ENCODE measurements around the gene FYN.

The FYN gene

GRCh38 chr6:111702268-111702667 lies 171.0 kb downstream of the FYN start:
- TF ChIP-seq CTCF (IDR thresholded peaks at IDR 0.05; ENCODE audit: borderline replicate concordance, extremely low read depth, low read length, poor library complexity, severe bottlenecking) (no peak), EZH2 (IDR thresholded peaks at IDR 0.05; ENCODE audit: borderline replicate concordance, low read depth, low read length, severe bottlenecking) (no peak)
- H3K9me3 ChIP-seq (ENCODE audit: insufficient read depth, low read length, severe bottlenecking), result no peaks in the 10 kb centered on the region
- no peaks in the 10 kb centered on the region for H3K4me1 ChIP-seq (ENCODE audit: insufficient read depth, low read length)
- no peaks in the 10 kb centered on the region for H3K79me2 ChIP-seq (ENCODE audit: insufficient read depth, low read length)
- H2AFZ ChIP-seq (ENCODE audit: low read depth, low read length), result no peak overlapping the region
- ATAC-seq (ENCODE audit: insufficient read depth, low read depth), result no peak
- H3K4me2 ChIP-seq (ENCODE audit: insufficient read depth, low read length), result no peak overlapping the region
- H3K9ac ChIP-seq (ENCODE audit: low read depth, low read length), result no peak overlapping the region
- DNase-seq, result no peak
- H3K4me3 ChIP-seq (ENCODE audit: low read depth in 1 of 2, low read length in 2 of 2), result no peak overlapping the region
- H3K27ac ChIP-seq (ENCODE audit: low read length), result no peak overlapping the region
- H3K27me3 ChIP-seq (ENCODE audit: insufficient read depth, low read length, poor library complexity), result no peaks in the 10 kb centered on the region
- peaks cover 77% of the 10 kb centered on the region for H3K36me3 ChIP-seq (ENCODE audit: insufficient read depth, low read length)
- no peaks in the 10 kb centered on the region for H4K20me1 ChIP-seq (ENCODE audit: insufficient read depth, low read length)

- Histone ChIP-seq H3K4me2 (ENCODE audit: insufficient read depth, low read length) (no peak overlapping the region), H4K20me1 (ENCODE audit: insufficient read depth, low read length) (no peaks in the 10 kb centered on the region), H3K9ac (ENCODE audit: low read depth, low read length) (no peak overlapping the region), H3K4me3 (ENCODE audit: low read depth in 1 of 2, low read length in 2 of 2) (no peak overlapping the region), H2AFZ (ENCODE audit: low read depth, low read length) (no peak overlapping the region), H3K27me3 (ENCODE audit: insufficient read depth, low read length, poor library complexity) (no peaks in the 10 kb centered on the region), H3K79me2 (ENCODE audit: insufficient read depth, low read length) (no peaks in the 10 kb centered on the region), H3K4me1 (ENCODE audit: insufficient read depth, low read length) (no peaks in the 10 kb centered on the region), H3K36me3 (ENCODE audit: insufficient read depth, low read length) (peaks cover 78% of the 10 kb centered on the region), H3K9me3 (ENCODE audit: insufficient read depth, low read length, severe bottlenecking) (no peaks in the 10 kb centered on the region), H3K27ac (ENCODE audit: low read length) (no peak overlapping the region)
- no peak for DNase-seq
- no peak for ATAC-seq (ENCODE audit: insufficient read depth, low read depth)
- TF ChIP-seq CTCF (IDR thresholded peaks at IDR 0.05; ENCODE audit: borderline replicate concordance, extremely low read depth, low read length, poor library complexity, severe bottlenecking) (no peak), EZH2 (IDR thresholded peaks at IDR 0.05; ENCODE audit: borderline replicate concordance, low read depth, low read length, severe bottlenecking) (no peak)
These were observed 172.1 kb downstream of the FYN start for GRCh38 chr6:111701146-111701545.

- TF ChIP-seq EZH2 (IDR thresholded peaks at IDR 0.05; ENCODE audit: borderline replicate concordance, low read depth, low read length, severe bottlenecking), result no peak
- TF ChIP-seq CTCF (IDR thresholded peaks at IDR 0.05; ENCODE audit: borderline replicate concordance, extremely low read depth, low read length, poor library complexity, severe bottlenecking), result no peak
- H3K36me3 ChIP-seq (ENCODE audit: insufficient read depth, low read length), result peaks cover 78% of the 10 kb centered on the region
- no peak for ATAC-seq (ENCODE audit: insufficient read depth, low read depth)
- no peaks in the 10 kb centered on the region for H3K4me1 ChIP-seq (ENCODE audit: insufficient read depth, low read length)
- H3K27ac ChIP-seq (ENCODE audit: low read length), result no peak overlapping the region
- H3K4me2 ChIP-seq (ENCODE audit: insufficient read depth, low read length), result no peak overlapping the region
- no peaks in the 10 kb centered on the region for H3K9me3 ChIP-seq (ENCODE audit: insufficient read depth, low read length, severe bottlenecking)
- no peaks in the 10 kb centered on the region for H4K20me1 ChIP-seq (ENCODE audit: insufficient read depth, low read length)
- no peaks in the 10 kb centered on the region for H3K79me2 ChIP-seq (ENCODE audit: insufficient read depth, low read length)
- H3K9ac ChIP-seq (ENCODE audit: low read depth, low read length), result no peak overlapping the region
- no peak overlapping the region for H2AFZ ChIP-seq (ENCODE audit: low read depth, low read length)
- H3K4me3 ChIP-seq (ENCODE audit: low read depth in 1 of 2, low read length in 2 of 2), result no peak overlapping the region
- DNase-seq, result no peak
- H3K27me3 ChIP-seq (ENCODE audit: insufficient read depth, low read length, poor library complexity), result no peaks in the 10 kb centered on the region
These were observed 173.0 kb downstream of the FYN start for GRCh38 chr6:111700135-111700690.

GRCh38 chr6:111699123-111699522 lies 174.1 kb downstream of the FYN start:
- Histone ChIP-seq H4K20me1 (ENCODE audit: insufficient read depth, low read length) (no peaks in the 10 kb centered on the region), H3K27ac (ENCODE audit: low read length) (no peak overlapping the region), H3K36me3 (ENCODE audit: insufficient read depth, low read length) (peaks cover 86% of the 10 kb centered on the region), H3K4me2 (ENCODE audit: insufficient read depth, low read length) (no peak overlapping the region), H3K79me2 (ENCODE audit: insufficient read depth, low read length) (no peaks in the 10 kb centered on the region), H3K4me1 (ENCODE audit: insufficient read depth, low read length) (no peaks in the 10 kb centered on the region), H3K9me3 (ENCODE audit: insufficient read depth, low read length, severe bottlenecking) (no peaks in the 10 kb centered on the region), H3K4me3 (ENCODE audit: low read depth in 1 of 2, low read length in 2 of 2) (no peak overlapping the region), H3K9ac (ENCODE audit: low read depth, low read length) (no peak overlapping the region), H2AFZ (ENCODE audit: low read depth, low read length) (no peak overlapping the region), H3K27me3 (ENCODE audit: insufficient read depth, low read length, poor library complexity) (no peaks in the 10 kb centered on the region)
- TF ChIP-seq CTCF (IDR thresholded peaks at IDR 0.05; ENCODE audit: borderline replicate concordance, extremely low read depth, low read length, poor library complexity, severe bottlenecking), result no peak
- no peak for TF ChIP-seq EZH2 (IDR thresholded peaks at IDR 0.05; ENCODE audit: borderline replicate concordance, low read depth, low read length, severe bottlenecking)
- no peak for DNase-seq
- ATAC-seq (ENCODE audit: insufficient read depth, low read depth), result no peak
